Tibial nerve (tissue), 4 donors: ENCODE data around the gene PLCB4. TPM values are rescaled to one million over a fixed set of nuclear protein-coding genes. Genes with fewer than 3 reads are reported as not detected.

ENCODE experiments used
- DNase-seq, 2 donors: peaks; one replicate each; pipeline ENCODE4 v3.0.0-alpha.2; 2019; ENCODE audit warnings: low spot score in 2 of 2
- H3K27ac ChIP-seq, 4 donors: fragments of 200-600 bp; sonication (generic) in 3 of 4; one replicate each; pipeline ENCODE4 v1.5.1; 2017 to 2019; ENCODE audit warnings: mild to moderate bottlenecking in 1 of 4
- H3K27me3 ChIP-seq, 2 donors: fragments of 200-600 bp; sonication (generic) in 1 of 2; one replicate each; pipeline versions ENCODE4 v1.5.1 to v1.6.0; 2017 to 2019
- H3K36me3 ChIP-seq, 3 donors: fragments of 200-600 bp; sonication (generic); one replicate each; pipeline ENCODE4 v1.5.1; 2018 to 2019
- H3K4me1 ChIP-seq, 4 donors: fragments of 200-600 bp; sonication (generic) in 3 of 4; one replicate each; pipeline ENCODE4 v1.5.1; 2017 to 2019
- H3K4me3 ChIP-seq, 4 donors: fragments of 200-600 bp; sonication (generic) in 3 of 4; one replicate each; pipeline ENCODE4 v1.5.1; 2017 to 2019; ENCODE audit warnings: mild to moderate bottlenecking in 1 of 4, moderate library complexity in 1 of 4
- H3K9me3 ChIP-seq, 4 donors: fragments of 200-600 bp; sonication (generic) in 3 of 4; one replicate each; pipeline ENCODE4 v1.5.1; 2017 to 2019
- EP300 ChIP-seq, 2 donors: sonication (generic); formaldehyde crosslinking; IDR thresholded peaks; one replicate each; pipeline ENCODE4 v1.6.1; 2017; ENCODE audit warnings: antibody characterized with exemption in 2 of 2, mild to moderate bottlenecking in 1 of 2
- POLR2A ChIP-seq, 2 donors: fragments of 450-650 bp; IDR thresholded peaks; one replicate each; pipeline ENCODE4 v1.6.1; 2017; ENCODE audit warnings: antibody characterized with exemption in 2 of 2, mild to moderate bottlenecking in 2 of 2, moderate library complexity in 2 of 2
- WGBS, 2 donors: methylation state at CpG; one replicate each; pipeline ENCODE4 v1.1.5; 2018; 5-methylcytosine and 5-hydroxymethylcytosine counted together
- total RNA-seq, 4 donors: library from RNA; depleted of rRNA; stranded (reverse); fragments of >200 nt; gene quantifications; one replicate each; pipeline ENCODE4 v1.1.0, GENCODE V29; 2016
- TF ChIP-seq, protein P1 (sequence below), 5 experiments: fragments of 200-600 bp in 3 of 5; fragments of 450-650 bp in 2 of 5; sonication (generic) in 3 of 5; IDR thresholded peaks; one replicate each; pipeline ENCODE4 v1.5.1; 2016 to 2019; ENCODE audit warnings: antibody characterized with exemption in 5 of 5, mild to moderate bottlenecking in 3 of 5, moderate library complexity in 2 of 5

Gene PLCB4
- total RNA-seq, 4 donors from 2014 or later: 35.7 to 52.9 (median 40.1) TPM

DNA sequence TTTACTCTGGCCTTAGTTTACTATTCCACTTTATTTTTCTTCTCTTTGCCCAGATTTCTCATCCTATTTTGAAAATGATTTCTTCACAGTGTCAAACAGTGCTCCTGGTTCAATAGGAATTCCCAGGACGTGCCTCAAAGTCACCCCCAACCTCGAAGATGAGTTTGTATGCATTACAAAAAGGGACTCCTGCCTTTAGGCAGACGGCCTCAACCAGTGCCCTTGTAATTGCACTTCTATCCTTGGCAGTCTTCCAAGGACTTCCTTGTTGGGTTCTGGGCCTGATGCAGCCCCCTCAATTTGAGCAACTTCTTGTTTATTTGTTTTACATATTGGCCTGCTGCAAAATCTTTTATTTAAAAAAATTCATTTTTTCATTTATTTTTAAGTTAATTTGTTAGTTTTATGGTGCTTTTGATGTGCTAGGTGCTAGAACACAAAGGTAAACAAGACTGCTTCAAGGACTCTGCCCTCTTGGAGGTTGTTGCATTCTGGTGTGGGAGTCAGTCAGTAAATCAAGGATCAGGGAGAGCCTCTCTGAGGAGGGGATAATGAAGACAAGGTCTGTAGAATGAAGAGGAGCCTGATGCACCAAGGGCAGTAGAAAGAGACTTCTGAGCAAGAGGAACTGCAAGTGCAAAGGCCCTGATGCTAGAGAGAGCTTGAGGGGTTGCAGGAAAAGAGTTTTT is 264.0 kb downstream of the PLCB4 start:
- WGBS, 2 donors: 57% methylated on average over 3 of the region's 3 CpGs
- no peak for DNase-seq
- Histone ChIP-seq H3K36me3 (no peaks in the 10 kb centered on the region), H3K27ac (no peak overlapping the region), H3K4me3 (no peak overlapping the region), H3K4me1 (peaks cover 0 to 11% (median 0%) of the 10 kb centered on the region in 4 donors), H3K27me3 (no peaks in the 10 kb centered on the region), H3K9me3 (no peaks in the 10 kb centered on the region)
- TF ChIP-seq, protein P1, sequence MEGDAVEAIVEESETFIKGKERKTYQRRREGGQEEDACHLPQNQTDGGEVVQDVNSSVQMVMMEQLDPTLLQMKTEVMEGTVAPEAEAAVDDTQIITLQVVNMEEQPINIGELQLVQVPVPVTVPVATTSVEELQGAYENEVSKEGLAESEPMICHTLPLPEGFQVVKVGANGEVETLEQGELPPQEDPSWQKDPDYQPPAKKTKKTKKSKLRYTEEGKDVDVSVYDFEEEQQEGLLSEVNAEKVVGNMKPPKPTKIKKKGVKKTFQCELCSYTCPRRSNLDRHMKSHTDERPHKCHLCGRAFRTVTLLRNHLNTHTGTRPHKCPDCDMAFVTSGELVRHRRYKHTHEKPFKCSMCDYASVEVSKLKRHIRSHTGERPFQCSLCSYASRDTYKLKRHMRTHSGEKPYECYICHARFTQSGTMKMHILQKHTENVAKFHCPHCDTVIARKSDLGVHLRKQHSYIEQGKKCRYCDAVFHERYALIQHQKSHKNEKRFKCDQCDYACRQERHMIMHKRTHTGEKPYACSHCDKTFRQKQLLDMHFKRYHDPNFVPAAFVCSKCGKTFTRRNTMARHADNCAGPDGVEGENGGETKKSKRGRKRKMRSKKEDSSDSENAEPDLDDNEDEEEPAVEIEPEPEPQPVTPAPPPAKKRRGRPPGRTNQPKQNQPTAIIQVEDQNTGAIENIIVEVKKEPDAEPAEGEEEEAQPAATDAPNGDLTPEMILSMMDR (IDR thresholded peaks at IDR 0.05): no peak
- no peak for TF ChIP-seq EP300 (IDR thresholded peaks at IDR 0.05)
- TF ChIP-seq POLR2A (IDR thresholded peaks at IDR 0.05): no peak

DNA sequence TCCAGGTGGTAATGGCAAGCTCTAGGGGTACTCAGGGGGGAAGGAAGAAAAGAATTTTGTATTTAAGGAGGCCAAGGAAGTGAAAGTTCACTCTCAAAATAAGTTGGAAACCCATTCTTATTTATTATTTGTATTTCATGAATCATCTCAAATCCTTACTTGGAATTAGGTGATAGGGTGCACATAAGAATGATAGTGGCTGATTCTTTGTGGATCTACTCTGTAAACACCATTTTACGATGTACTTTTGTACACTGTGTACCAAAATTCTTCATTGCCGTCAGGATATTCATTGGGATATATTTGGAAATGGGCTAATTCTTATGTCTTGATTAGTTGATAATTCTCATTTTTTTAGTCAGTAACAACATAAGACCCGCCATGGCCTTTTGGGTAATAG is 266.0 kb downstream of the PLCB4 start:
- Histone ChIP-seq H3K4me3 (no peak overlapping the region), H3K27me3 (no peaks in the 10 kb centered on the region), H3K9me3 (no peaks in the 10 kb centered on the region), H3K27ac (no peak overlapping the region), H3K4me1 (peaks cover 0 to 11% (median 0%) of the 10 kb centered on the region in 4 donors), H3K36me3 (peaks cover 0 to under 1% (median 0%) of the 10 kb centered on the region in 3 donors)
- WGBS, 2 donors: 88 to 99% methylated on average over 3 of the region's 3 CpGs
- TF ChIP-seq POLR2A (IDR thresholded peaks at IDR 0.05) (no peak), EP300 (IDR thresholded peaks at IDR 0.05) (no peak)
- TF ChIP-seq, protein P1 (IDR thresholded peaks at IDR 0.05): no peak
- DNase-seq: no peak

DNA sequence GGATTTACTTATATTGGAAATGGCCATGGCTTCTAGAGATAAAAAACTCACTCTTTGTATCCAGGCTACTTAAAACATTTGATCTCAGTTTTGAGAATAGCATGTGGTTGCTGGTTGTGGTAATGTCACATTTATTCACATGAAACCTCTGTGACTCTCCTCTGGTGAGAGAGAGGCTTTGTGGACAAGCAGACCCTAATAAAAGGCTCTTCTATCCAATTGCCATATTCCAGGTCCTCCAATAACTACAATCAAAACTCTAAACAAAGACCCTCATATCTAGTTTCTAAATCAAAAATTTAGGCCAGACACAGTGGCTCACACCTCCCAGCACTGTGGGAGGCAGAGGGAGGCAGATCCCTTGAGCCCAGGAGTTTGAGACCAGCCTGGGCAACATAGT is 269.2 kb downstream of the PLCB4 start:
- H3K4me1 ChIP-seq: no peaks in the 10 kb centered on the region
- no peak for TF ChIP-seq EP300 (IDR thresholded peaks at IDR 0.05)
- H3K4me3 ChIP-seq: no peak overlapping the region
- H3K27me3 ChIP-seq: no peaks in the 10 kb centered on the region
- no peak for DNase-seq
- peaks cover 0 to 3% (median 0%) of the 10 kb centered on the region in 3 donors for H3K36me3 ChIP-seq
- no peaks in the 10 kb centered on the region for H3K9me3 ChIP-seq
- H3K27ac ChIP-seq: no peak overlapping the region

DNA sequence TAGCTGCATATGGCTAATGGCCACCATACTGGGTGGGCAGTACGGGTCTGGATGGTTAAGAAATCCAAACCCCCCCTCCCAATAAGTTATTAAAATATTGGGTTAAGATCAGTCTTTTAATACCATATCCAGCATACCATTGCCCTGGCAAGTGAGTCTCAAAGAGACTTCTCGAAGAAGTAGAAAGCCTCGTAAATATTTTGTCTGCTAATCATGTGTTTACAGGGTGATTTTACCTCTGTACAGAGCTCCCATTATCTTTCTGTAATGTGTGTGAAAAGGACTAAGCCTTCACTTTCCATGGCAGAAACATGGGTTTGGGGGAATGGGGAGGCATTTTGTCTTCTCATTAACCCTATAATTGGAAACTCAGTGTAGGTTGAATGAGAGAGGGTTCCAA is 270.8 kb downstream of the PLCB4 start:
- no peak overlapping the region for H3K4me3 ChIP-seq
- H3K4me1 ChIP-seq: peaks cover 0 to 11% (median 3%) of the 10 kb centered on the region in 4 donors
- H3K27me3 ChIP-seq: no peaks in the 10 kb centered on the region
- no peak overlapping the region for H3K27ac ChIP-seq
- DNase-seq: no peak
- WGBS, 2 donors: 97 to 98% methylated on average over 3 of the region's 3 CpGs
- TF ChIP-seq, protein P1 (IDR thresholded peaks at IDR 0.05): no peak
- TF ChIP-seq POLR2A (IDR thresholded peaks at IDR 0.05) (no peak), EP300 (IDR thresholded peaks at IDR 0.05) (no peak)
- H3K36me3 ChIP-seq: peaks cover 0 to 3% (median 0%) of the 10 kb centered on the region in 3 donors
- no peaks in the 10 kb centered on the region for H3K9me3 ChIP-seq

DNA sequence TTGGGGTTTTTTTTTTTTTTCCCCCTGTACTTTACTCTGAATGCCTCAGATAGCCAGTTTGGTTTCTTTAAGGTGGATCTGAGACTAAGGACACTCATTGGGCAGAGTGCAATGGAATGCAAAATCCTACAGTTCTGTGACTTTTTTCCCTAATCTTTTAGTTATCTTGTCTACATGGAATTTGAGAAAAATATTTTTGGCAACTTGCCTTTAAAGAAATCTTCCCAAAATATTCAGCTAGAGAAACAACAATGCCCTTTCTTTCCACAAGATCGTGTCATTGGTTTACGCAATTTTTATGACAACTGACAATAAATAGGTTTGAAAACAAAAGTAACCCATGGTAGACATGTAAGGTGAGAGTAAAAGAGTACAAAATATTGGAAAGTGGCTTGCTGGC is 273.8 kb downstream of the PLCB4 start:
- Histone ChIP-seq H3K4me1 (peaks cover 0 to 27% (median 5%) of the 10 kb centered on the region in 4 donors), H3K36me3 (peaks cover 0 to 3% (median 0%) of the 10 kb centered on the region in 3 donors), H3K27ac (no peak overlapping the region), H3K27me3 (no peaks in the 10 kb centered on the region), H3K4me3 (no peak overlapping the region), H3K9me3 (no peaks in the 10 kb centered on the region)
- 44 to 46% methylated on average over 2 of the region's 2 CpGs for WGBS, 2 donors
- TF ChIP-seq POLR2A (IDR thresholded peaks at IDR 0.05) (no peak), EP300 (IDR thresholded peaks at IDR 0.05) (no peak)
- TF ChIP-seq, protein P1 (IDR thresholded peaks at IDR 0.05): no peak
- no peak for DNase-seq
